K562 (cell line): ENCODE results near the gene ZNF625.

Experiments used
- CREBBP ChIP-seq: IDR thresholded peaks from one replicate; pipeline ENCODE4 v1.6.1; 2012; ENCODE audit warnings: low read depth, mild to moderate bottlenecking, control low read depth, inconsistent platforms, low read length
- EZH2 ChIP-seq: IDR thresholded peaks from 2 replicates; pipeline ENCODE4 v1.6.1; 2012; ENCODE audit warnings: low read depth, mild to moderate bottlenecking, inconsistent platforms, low read length, borderline replicate concordance
- MYC ChIP-seq, 2 experiments: fragments of 250-450 bp in 1 of 2; sonication (Bioruptor Pico) in 1 of 2; IDR thresholded peaks; 2 replicates each; pipeline versions ENCODE4 v1.5.1 to v1.6.1; 2012 to 2021; ENCODE audit warnings: low read depth in 2 of 2, borderline replicate concordance in 1 of 2, improper control_type of control experiment in 1 of 2, low read length in 1 of 2, mild to moderate bottlenecking in 1 of 2, moderate library complexity in 1 of 2
- POLR2A ChIP-seq: fragments of 450-650 bp; conservative IDR thresholded peaks from 2 replicates; pipeline ENCODE4 v1.6.1; 2016
- POLR2AphosphoS5 ChIP-seq: IDR thresholded peaks from 2 replicates; pipeline ENCODE4 v1.6.1; 2011; ENCODE audit warnings: mild to moderate bottlenecking, low read depth, low read length, moderate library complexity; ENCODE audit not compliant: control insufficient read depth, insufficient read depth
- RCOR1 ChIP-seq, 2 experiments: IDR thresholded peaks; 2 replicates each; pipeline ENCODE4 v1.6.1; 2012; ENCODE audit warnings: low read depth in 2 of 2, low read length in 2 of 2, borderline replicate concordance in 1 of 2, improper control_type of control experiment in 1 of 2
- SP1 ChIP-seq: sonication (generic); formaldehyde crosslinking; IDR thresholded peaks from 2 replicates; pipeline ENCODE4 v1.8.1; 2022; ENCODE audit warnings: mild to moderate bottlenecking, missing genetic modification reagents
- ZNF143 ChIP-seq: sonication (generic); formaldehyde crosslinking; IDR thresholded peaks from 2 replicates; pipeline ENCODE4 v1.9.0; 2022; ENCODE audit warnings: mild to moderate bottlenecking, missing genetic modification reagents
- ZNF311 ChIP-seq: fragments of 250-450 bp; sonication (Bioruptor Pico); IDR thresholded peaks from 2 replicates; pipeline ENCODE4 v1.4.0; 2020; ENCODE audit warnings: mild to moderate bottlenecking, moderate library complexity
- ZNF740 ChIP-seq, 3 experiments: fragments of 200-800 bp in 1 of 3; sonication (Bioruptor generic) in 1 of 3; sonication (generic) in 1 of 3; formaldehyde crosslinking in 1 of 3; IDR thresholded peaks; 2 replicates each; pipeline versions ENCODE4 v1.6.1 to v1.8.0; 2016 to 2022; ENCODE audit warnings: mild to moderate bottlenecking in 2 of 3, missing compliant biosample characterization in 2 of 3, missing genetic modification characterization in 2 of 3, missing genetic modification reagents in 1 of 3
- ZNF75A ChIP-seq: fragments of 450-650 bp; formaldehyde crosslinking; IDR thresholded peaks from 2 replicates; pipeline ENCODE4 v1.4.0; 2020; ENCODE audit warnings: mild to moderate bottlenecking
- TF ChIP-seq, protein P1 (sequence below), 3 experiments: IDR thresholded peaks in 2 of 3; conservative IDR thresholded peaks in 1 of 3; 2 replicates each; pipeline ENCODE4 v1.5.1; 2011 to 2012; ENCODE audit warnings: low read length in 3 of 3, mild to moderate bottlenecking in 3 of 3, control low read depth in 2 of 3, improper control_type of control experiment in 1 of 3, inconsistent platforms in 1 of 3, low read depth in 1 of 3, mixed read lengths in 1 of 3, moderate library complexity in 1 of 3; ENCODE audit not compliant: insufficient read depth in 2 of 3
- TF ChIP-seq, protein P2 (sequence below): sonication (generic); formaldehyde crosslinking; IDR thresholded peaks from 2 replicates; pipeline ENCODE4 v1.8.1; 2022; ENCODE audit warnings: missing genetic modification reagents
- TF ChIP-seq, protein P3 (sequence below), 2 experiments: fragments of 450-650 bp; IDR thresholded peaks; 2 replicates each; pipeline ENCODE4 v1.6.1; 2018; ENCODE audit warnings: mild to moderate bottlenecking in 2 of 2, low read depth in 1 of 2; ENCODE audit not compliant: partially characterized antibody in 2 of 2

DNA sequence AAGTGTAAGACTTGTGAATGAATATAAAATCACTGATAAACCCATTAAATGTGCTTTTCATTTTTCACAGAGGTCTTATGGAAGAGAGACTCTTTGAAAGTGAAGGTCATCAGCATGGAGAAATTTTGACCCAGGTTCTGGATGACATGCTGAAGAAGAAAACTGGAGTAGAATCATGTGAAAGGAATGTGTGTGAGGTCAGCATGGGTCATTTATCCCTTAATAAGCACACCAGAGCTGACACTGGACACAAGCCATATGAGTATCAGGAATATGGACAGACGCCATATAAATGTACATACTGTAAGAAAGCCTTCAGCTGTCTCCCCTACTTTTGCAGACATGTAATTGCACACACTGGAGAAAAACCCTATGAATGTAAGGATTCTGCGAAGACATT, 45.4 kb downstream of the ZNF625 start:
- TF ChIP-seq ZNF75A (no peak), SP1 (CRISPR knock-in tag) (no peak), EZH2 (no peak), ZNF143 (CRISPR knock-in tag) (no peak), RCOR1 (IDR thresholded peaks at IDR 0.05; ENCODE audit: borderline replicate concordance in 1 of 2, low read depth in 2 of 2, low read length in 2 of 2) (no peak), CREBBP (no peak), ZNF311 (CRISPR knock-in tag) (no peak), POLR2A (no peak), ZNF740 (CRISPR knock-in tag; IDR thresholded peaks at IDR 0.05) (no peak), ZNF740 (tag; IDR thresholded peaks at IDR 0.05) (no peak), MYC (IDR thresholded peaks at IDR 0.05; ENCODE audit: low read depth, low read length) (no peak), MYC (CRISPR knock-in tag; IDR thresholded peaks at IDR 0.05; ENCODE audit: borderline replicate concordance, low read depth) (no peak), POLR2AphosphoS5 (no peak)
- TF ChIP-seq, protein P1, sequence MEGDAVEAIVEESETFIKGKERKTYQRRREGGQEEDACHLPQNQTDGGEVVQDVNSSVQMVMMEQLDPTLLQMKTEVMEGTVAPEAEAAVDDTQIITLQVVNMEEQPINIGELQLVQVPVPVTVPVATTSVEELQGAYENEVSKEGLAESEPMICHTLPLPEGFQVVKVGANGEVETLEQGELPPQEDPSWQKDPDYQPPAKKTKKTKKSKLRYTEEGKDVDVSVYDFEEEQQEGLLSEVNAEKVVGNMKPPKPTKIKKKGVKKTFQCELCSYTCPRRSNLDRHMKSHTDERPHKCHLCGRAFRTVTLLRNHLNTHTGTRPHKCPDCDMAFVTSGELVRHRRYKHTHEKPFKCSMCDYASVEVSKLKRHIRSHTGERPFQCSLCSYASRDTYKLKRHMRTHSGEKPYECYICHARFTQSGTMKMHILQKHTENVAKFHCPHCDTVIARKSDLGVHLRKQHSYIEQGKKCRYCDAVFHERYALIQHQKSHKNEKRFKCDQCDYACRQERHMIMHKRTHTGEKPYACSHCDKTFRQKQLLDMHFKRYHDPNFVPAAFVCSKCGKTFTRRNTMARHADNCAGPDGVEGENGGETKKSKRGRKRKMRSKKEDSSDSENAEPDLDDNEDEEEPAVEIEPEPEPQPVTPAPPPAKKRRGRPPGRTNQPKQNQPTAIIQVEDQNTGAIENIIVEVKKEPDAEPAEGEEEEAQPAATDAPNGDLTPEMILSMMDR (IDR thresholded peaks at IDR 0.05 in 2 of 3, conservative IDR thresholded peaks at IDR 0.05 in 1 of 3; ENCODE audit: insufficient read depth in 2 of 3, low read depth in 1 of 3, low read length in 3 of 3), result no peak
- TF ChIP-seq, protein P2, sequence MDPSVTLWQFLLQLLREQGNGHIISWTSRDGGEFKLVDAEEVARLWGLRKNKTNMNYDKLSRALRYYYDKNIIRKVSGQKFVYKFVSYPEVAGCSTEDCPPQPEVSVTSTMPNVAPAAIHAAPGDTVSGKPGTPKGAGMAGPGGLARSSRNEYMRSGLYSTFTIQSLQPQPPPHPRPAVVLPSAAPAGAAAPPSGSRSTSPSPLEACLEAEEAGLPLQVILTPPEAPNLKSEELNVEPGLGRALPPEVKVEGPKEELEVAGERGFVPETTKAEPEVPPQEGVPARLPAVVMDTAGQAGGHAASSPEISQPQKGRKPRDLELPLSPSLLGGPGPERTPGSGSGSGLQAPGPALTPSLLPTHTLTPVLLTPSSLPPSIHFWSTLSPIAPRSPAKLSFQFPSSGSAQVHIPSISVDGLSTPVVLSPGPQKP (CRISPR knock-in tag), result no peak
- TF ChIP-seq, protein P3, sequence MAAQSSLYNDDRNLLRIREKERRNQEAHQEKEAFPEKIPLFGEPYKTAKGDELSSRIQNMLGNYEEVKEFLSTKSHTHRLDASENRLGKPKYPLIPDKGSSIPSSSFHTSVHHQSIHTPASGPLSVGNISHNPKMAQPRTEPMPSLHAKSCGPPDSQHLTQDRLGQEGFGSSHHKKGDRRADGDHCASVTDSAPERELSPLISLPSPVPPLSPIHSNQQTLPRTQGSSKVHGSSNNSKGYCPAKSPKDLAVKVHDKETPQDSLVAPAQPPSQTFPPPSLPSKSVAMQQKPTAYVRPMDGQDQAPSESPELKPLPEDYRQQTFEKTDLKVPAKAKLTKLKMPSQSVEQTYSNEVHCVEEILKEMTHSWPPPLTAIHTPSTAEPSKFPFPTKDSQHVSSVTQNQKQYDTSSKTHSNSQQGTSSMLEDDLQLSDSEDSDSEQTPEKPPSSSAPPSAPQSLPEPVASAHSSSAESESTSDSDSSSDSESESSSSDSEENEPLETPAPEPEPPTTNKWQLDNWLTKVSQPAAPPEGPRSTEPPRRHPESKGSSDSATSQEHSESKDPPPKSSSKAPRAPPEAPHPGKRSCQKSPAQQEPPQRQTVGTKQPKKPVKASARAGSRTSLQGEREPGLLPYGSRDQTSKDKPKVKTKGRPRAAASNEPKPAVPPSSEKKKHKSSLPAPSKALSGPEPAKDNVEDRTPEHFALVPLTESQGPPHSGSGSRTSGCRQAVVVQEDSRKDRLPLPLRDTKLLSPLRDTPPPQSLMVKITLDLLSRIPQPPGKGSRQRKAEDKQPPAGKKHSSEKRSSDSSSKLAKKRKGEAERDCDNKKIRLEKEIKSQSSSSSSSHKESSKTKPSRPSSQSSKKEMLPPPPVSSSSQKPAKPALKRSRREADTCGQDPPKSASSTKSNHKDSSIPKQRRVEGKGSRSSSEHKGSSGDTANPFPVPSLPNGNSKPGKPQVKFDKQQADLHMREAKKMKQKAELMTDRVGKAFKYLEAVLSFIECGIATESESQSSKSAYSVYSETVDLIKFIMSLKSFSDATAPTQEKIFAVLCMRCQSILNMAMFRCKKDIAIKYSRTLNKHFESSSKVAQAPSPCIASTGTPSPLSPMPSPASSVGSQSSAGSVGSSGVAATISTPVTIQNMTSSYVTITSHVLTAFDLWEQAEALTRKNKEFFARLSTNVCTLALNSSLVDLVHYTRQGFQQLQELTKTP (IDR thresholded peaks at IDR 0.05; ENCODE audit: low read depth in 1 of 2, partially characterized antibody in 2 of 2), result no peak
